ENCODE results near the gene RREB1. TPM values are rescaled to one million over a fixed set of nuclear protein-coding genes. Genes with fewer than 3 reads are reported as not detected.
A peak's percentile ranks its signal among the peaks of the same experiment; 100 is the strongest.

Gene RREB1
- total and polyA plus RNA-seq, 2 of the 4 experiments (the other 2 are of a cell fraction) = 8.4 to 14.5 TPM

DNA sequence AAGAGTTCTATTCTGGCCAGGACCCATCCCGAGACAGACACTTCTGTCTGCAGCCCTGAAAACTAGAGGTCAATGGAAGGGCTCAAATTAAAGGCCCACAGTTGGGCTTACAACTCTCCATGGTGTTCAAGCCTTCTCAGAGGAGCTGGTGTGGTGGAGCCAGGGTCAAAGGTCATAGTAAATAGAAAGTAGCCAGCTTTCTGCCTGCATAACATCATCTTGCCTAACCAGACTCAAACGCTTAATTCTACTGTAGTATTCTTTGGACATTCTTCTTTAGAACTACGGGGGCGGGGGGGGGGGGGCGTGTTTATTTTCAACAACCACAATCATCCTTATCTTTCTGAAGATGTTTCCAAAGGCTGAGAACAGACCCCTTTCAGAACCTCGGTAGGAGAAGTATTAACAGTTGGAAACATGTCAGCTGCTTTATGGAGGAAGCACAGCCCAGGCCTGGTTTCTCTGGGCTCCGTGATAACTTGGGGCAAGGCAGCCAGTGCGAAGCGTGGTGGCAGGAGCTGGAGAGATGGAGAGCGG, 1.5 kb upstream of the RREB1 start:
- peak overlapping the region; percentile 31 for H3K27ac ChIP-seq (ENCODE audit: insufficient read depth, low read length)
- H2BK5ac ChIP-seq (ENCODE audit: low read depth, low read length, poor library complexity, severe bottlenecking) = peak overlapping the region; percentile 19
- peak overlapping the region; percentile 38; the same call in 1 of the 2 replicates for H3K18ac ChIP-seq (ENCODE audit: low read depth, low read length)
- H3K79me1 ChIP-seq (ENCODE audit: low read depth in 1 of 2, low read length in 2 of 2) = peaks cover 2 to 8% of the 10 kb centered on the region in 2 experiments; a peak in 3 of 4 replicates
- peak overlapping the region; percentile 60 for H3K4me2 ChIP-seq (ENCODE audit: low read depth, low read length)
- intact Hi-C loops (cut with micrococcal nuclease) (loop anchor here (1.0 to 10.0 kb wide), 4 partner anchors 111 to 429 kb away; no protein-coding TSS in a partner anchor), in situ Hi-C loops (cut with MboI; ENCODE audit: low sequenced_read_pairs) (no loop called here), dilution Hi-C loops (cut with HindIII; ENCODE audit: low sequenced_read_pairs, unreplicated experiment) (no loop called here)
- peak overlapping the region; percentile 98 for H2AK9ac ChIP-seq (replicated peaks; ENCODE audit: low read depth, low read length, poor library complexity)
- 0 out of 2 replicates have a peak overlapping the region, but pooled peaks have one; percentile 30 for H3K9ac ChIP-seq (ENCODE audit: low read depth, low read length)
- peaks cover 18% of the 10 kb centered on the region; the same call in 1 of the 2 replicates for H4K20me1 ChIP-seq (ENCODE audit: insufficient read depth, low read length)
- peak overlapping the region; percentile 96; the same call in 1 of the 2 replicates for H3K4me3 ChIP-seq (ENCODE audit: insufficient read depth, low read depth, low read length)
- no peak overlapping the region for H3K23ac ChIP-seq (ENCODE audit: low read depth, low read length)
- H2BK20ac ChIP-seq (ENCODE audit: low read depth, low read length) = no peak overlapping the region
- H3K4ac ChIP-seq (ENCODE audit: low read depth, low read length) = 0 out of 2 replicates have a peak overlapping the region, but pooled peaks have one; percentile 29
- no peak overlapping the region for H3K14ac ChIP-seq (replicated peaks; ENCODE audit: low read depth, low read length)
- 0 out of 3 replicates have a peak overlapping the region, but pooled peaks have one; percentile 5 for H2BK15ac ChIP-seq (ENCODE audit: low read depth, low read length)
- no peaks in the 10 kb centered on the region for H3K9me3 ChIP-seq (ENCODE audit: control insufficient read depth, insufficient read depth, low read length)
- H3K56ac ChIP-seq (ENCODE audit: extremely low read depth, insufficient read depth, low read length) = no peak overlapping the region
- no peak for TF ChIP-seq NFE2L2 (IDR thresholded peaks at IDR 0.05; ENCODE audit: low read depth, low read length)
- TF ChIP-seq, protein P1, sequence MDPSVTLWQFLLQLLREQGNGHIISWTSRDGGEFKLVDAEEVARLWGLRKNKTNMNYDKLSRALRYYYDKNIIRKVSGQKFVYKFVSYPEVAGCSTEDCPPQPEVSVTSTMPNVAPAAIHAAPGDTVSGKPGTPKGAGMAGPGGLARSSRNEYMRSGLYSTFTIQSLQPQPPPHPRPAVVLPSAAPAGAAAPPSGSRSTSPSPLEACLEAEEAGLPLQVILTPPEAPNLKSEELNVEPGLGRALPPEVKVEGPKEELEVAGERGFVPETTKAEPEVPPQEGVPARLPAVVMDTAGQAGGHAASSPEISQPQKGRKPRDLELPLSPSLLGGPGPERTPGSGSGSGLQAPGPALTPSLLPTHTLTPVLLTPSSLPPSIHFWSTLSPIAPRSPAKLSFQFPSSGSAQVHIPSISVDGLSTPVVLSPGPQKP (IDR thresholded peaks at IDR 0.05; ENCODE audit: borderline replicate concordance, low read depth, low read length) = no peak
- no peak for TF ChIP-seq RFX5 (IDR thresholded peaks at IDR 0.05; ENCODE audit: low read depth, low read length)
- TF ChIP-seq, protein P2, sequence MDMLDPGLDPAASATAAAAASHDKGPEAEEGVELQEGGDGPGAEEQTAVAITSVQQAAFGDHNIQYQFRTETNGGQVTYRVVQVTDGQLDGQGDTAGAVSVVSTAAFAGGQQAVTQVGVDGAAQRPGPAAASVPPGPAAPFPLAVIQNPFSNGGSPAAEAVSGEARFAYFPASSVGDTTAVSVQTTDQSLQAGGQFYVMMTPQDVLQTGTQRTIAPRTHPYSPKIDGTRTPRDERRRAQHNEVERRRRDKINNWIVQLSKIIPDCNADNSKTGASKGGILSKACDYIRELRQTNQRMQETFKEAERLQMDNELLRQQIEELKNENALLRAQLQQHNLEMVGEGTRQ (IDR thresholded peaks at IDR 0.05; ENCODE audit: low read depth, low read length) = no peak
- TF ChIP-seq MAZ (IDR thresholded peaks at IDR 0.05; ENCODE audit: borderline replicate concordance, low read depth, low read length) = no peak
- no peak for TF ChIP-seq RCOR1 (IDR thresholded peaks at IDR 0.05; ENCODE audit: insufficient replicate concordance, low read length)
- TF ChIP-seq FOS (IDR thresholded peaks at IDR 0.05; ENCODE audit: low read depth, low read length) = no peak
- TF ChIP-seq MXI1 (IDR thresholded peaks at IDR 0.05; ENCODE audit: borderline replicate concordance, low read depth, low read length) = no peak
- no peak for TF ChIP-seq MAFK (IDR thresholded peaks at IDR 0.05; ENCODE audit: low read depth, low read length)
- TF ChIP-seq RAD21 (IDR thresholded peaks at IDR 0.05; ENCODE audit: low read length) = no peak
- TF ChIP-seq CHD1 (IDR thresholded peaks at IDR 0.05; ENCODE audit: low read depth, low read length) = no peak
- TF ChIP-seq BHLHE40 (IDR thresholded peaks at IDR 0.05; ENCODE audit: low read depth, low read length) = no peak
- no peak for TF ChIP-seq SMC3 (IDR thresholded peaks at IDR 0.05; ENCODE audit: low read depth, low read length)
- H4K8ac ChIP-seq (ENCODE audit: low read depth in 2 of 2, low read length in 2 of 2) = peak overlapping the region; percentile 60 to 96
- ChIA-PET POLR2A (ENCODE audit: unreplicated experiment) (no interaction called here), CTCF (no interaction called here)
- peak overlapping the region; percentile 12; the same call in 1 of the 2 replicates for H2BK120ac ChIP-seq (ENCODE audit: low read depth, low read length)
- peak overlapping the region; percentile 73 for H4K5ac ChIP-seq (ENCODE audit: low read depth, low read length)
- 46% methylated on average over 3 of the region's 10 CpGs; no CpG with 5 or more reads in 1 of the 2 experiments for WGBS, 2 experiments (ENCODE audit: extremely low coverage in 2 of 2, insufficient read length in 1 of 2)
- H2AK5ac ChIP-seq (ENCODE audit: low read depth, low read length) = 0 out of 2 replicates have a peak overlapping the region, but pooled peaks have one; percentile 56
- H3K9me1 ChIP-seq (ENCODE audit: insufficient read depth, low read length) = peaks cover 4% of the 10 kb centered on the region; the same call in 1 of the 2 replicates
- H4K91ac ChIP-seq (ENCODE audit: insufficient read depth, low read depth, low read length) = peak overlapping the region; percentile 51
- peak overlapping the region; percentile 96 for H2AFZ ChIP-seq (replicated peaks; ENCODE audit: low read length, poor library complexity)
- DNase-seq (peak; percentile 42), ATAC-seq (ENCODE audit: low read depth) (no peak; the same call in 1 of the 2 replicates)
- peaks cover 4% of the 10 kb centered on the region for H3K4me1 ChIP-seq (ENCODE audit: control insufficient read depth, insufficient read depth, low read length)
- no TSS peak for BruUV-seq (replicated peaks)
- H3K27me3 ChIP-seq (ENCODE audit: control insufficient read depth, insufficient read depth, low read length) = no peaks in the 10 kb centered on the region
- no peaks in the 10 kb centered on the region for H3K36me3 ChIP-seq (ENCODE audit: control insufficient read depth, insufficient read depth, low read length)
